Measurements from ENCODE around the gene SQSTM1. TPM values are rescaled to one million over a fixed set of nuclear protein-coding genes. Genes with fewer than 3 reads are reported as not detected.
A peak's percentile ranks its signal among the peaks of the same experiment; 100 is the strongest.

SQSTM1 gene
- total and polyA plus RNA-seq, 9 of the 15 experiments (the other 6 are each of a cell fraction or from before 2014, with no cell fraction given), result 5.6 to 148 (median 64.0) TPM

DNA sequence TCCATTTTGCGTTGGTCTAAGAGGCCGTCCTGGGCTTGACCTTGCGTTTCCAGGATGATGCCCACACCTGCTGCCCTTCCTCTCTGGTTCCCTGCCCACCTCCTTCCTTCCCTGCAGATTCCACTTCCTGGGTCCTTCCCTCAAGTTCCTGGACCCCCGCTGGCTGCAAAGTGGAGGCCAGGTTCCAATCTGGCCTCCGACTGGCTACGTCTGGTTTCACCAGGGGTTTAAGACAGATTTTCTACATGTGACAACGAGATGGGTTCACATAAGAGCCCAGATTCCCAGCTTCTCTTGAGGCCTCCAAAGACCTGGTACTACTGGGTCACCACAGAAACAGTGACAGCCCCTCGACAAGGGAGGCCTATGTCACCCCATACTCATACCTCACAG, 16.2 kb upstream of the SQSTM1 start:
- ChIA-PET CTCF (ENCODE audit: low intra/inter-chr PET ratio) (no interaction called here), POLR2A (interaction anchor here (0.5 kb wide), 1 partner anchor 541 kb away, joined by 4 read pairs; no protein-coding TSS in a partner anchor)
- no peaks in the 10 kb centered on the region for H3K9me3 ChIP-seq (replicated peaks; ENCODE audit: control insufficient read depth, insufficient read depth, low read depth, low read length)
- intact Hi-C loops (cut with micrococcal nuclease), result loop anchor here (2.0 kb wide), 1 partner anchor 14 kb away; no protein-coding TSS in a partner anchor
- BruUV-seq (replicated peaks), result no TSS peak
- 75% methylated on average over 8 of the region's 8 CpGs for WGBS (ENCODE audit: insufficient coverage, low coverage, missing lambda C conversion rate)
- in situ Hi-C loops (cut with MboI), result no loop called here
- H3K27ac ChIP-seq (ENCODE audit: extremely low read depth, low read depth, low read length), result no peak overlapping the region; the same call in 2 of the 3 replicates
- H2AFZ ChIP-seq (ENCODE audit: low read depth, low read length), result no peak overlapping the region
- H3K9ac ChIP-seq (ENCODE audit: insufficient read depth in 1 of 2, low read depth in 2 of 2, low read length in 2 of 2), result peak overlapping the region; percentile 84 to 91; a peak in 3 of 4 replicates
- ATAC-seq (no peak), DNase-seq (ENCODE audit: extremely low read depth in 1 of 4, low spot score in 3 of 4) (no peak), FAIRE-seq (peak; percentile 49)
- peaks cover 6% of the 10 kb centered on the region for H3K9me1 ChIP-seq (ENCODE audit: control insufficient read depth, insufficient read depth, low read length)
- H3K4me2 ChIP-seq (ENCODE audit: insufficient read depth, low read length), result peak overlapping the region; percentile 83
- H3K4me3 ChIP-seq, result peak overlapping the region; percentile 76; the same call in 1 of the 2 replicates
- H3K4me1 ChIP-seq (replicated peaks in 1 of 2; ENCODE audit: control insufficient read depth in 2 of 2, insufficient read depth in 2 of 2, low read length in 2 of 2), result peaks cover 23 to 75% of the 10 kb centered on the region in 2 experiments
- no peaks in the 10 kb centered on the region for H3K27me3 ChIP-seq (ENCODE audit: control insufficient read depth in 2 of 2, insufficient read depth in 2 of 2, low read length in 2 of 2)
- peaks cover 46% of the 10 kb centered on the region for H3K79me2 ChIP-seq (ENCODE audit: control insufficient read depth, insufficient read depth, low read length)
- peaks cover 47% of the 10 kb centered on the region; the same call in 2 of the 3 replicates for H3K36me3 ChIP-seq (ENCODE audit: control insufficient read depth, insufficient read depth, low read length)
- H4K20me1 ChIP-seq (replicated peaks; ENCODE audit: control insufficient read depth, insufficient read depth, low read length), result no peaks in the 10 kb centered on the region
- no peak for TF ChIP-seq TCF7L2 (IDR thresholded peaks at IDR 0.05; ENCODE audit: low read depth, low read length)
- TF ChIP-seq, protein P1, sequence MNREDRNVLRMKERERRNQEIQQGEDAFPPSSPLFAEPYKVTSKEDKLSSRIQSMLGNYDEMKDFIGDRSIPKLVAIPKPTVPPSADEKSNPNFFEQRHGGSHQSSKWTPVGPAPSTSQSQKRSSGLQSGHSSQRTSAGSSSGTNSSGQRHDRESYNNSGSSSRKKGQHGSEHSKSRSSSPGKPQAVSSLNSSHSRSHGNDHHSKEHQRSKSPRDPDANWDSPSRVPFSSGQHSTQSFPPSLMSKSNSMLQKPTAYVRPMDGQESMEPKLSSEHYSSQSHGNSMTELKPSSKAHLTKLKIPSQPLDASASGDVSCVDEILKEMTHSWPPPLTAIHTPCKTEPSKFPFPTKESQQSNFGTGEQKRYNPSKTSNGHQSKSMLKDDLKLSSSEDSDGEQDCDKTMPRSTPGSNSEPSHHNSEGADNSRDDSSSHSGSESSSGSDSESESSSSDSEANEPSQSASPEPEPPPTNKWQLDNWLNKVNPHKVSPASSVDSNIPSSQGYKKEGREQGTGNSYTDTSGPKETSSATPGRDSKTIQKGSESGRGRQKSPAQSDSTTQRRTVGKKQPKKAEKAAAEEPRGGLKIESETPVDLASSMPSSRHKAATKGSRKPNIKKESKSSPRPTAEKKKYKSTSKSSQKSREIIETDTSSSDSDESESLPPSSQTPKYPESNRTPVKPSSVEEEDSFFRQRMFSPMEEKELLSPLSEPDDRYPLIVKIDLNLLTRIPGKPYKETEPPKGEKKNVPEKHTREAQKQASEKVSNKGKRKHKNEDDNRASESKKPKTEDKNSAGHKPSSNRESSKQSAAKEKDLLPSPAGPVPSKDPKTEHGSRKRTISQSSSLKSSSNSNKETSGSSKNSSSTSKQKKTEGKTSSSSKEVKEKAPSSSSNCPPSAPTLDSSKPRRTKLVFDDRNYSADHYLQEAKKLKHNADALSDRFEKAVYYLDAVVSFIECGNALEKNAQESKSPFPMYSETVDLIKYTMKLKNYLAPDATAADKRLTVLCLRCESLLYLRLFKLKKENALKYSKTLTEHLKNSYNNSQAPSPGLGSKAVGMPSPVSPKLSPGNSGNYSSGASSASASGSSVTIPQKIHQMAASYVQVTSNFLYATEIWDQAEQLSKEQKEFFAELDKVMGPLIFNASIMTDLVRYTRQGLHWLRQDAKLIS (CRISPR knock-in tag; IDR thresholded peaks at IDR 0.05), result no peak
- no peak for TF ChIP-seq KAT2B (IDR thresholded peaks at IDR 0.05; ENCODE audit: low read depth, low read length)
- no peak for TF ChIP-seq FIP1L1 (IDR thresholded peaks at IDR 0.05; ENCODE audit: low read depth, low read length, poor library complexity, severe bottlenecking)
- TF ChIP-seq, protein P2, sequence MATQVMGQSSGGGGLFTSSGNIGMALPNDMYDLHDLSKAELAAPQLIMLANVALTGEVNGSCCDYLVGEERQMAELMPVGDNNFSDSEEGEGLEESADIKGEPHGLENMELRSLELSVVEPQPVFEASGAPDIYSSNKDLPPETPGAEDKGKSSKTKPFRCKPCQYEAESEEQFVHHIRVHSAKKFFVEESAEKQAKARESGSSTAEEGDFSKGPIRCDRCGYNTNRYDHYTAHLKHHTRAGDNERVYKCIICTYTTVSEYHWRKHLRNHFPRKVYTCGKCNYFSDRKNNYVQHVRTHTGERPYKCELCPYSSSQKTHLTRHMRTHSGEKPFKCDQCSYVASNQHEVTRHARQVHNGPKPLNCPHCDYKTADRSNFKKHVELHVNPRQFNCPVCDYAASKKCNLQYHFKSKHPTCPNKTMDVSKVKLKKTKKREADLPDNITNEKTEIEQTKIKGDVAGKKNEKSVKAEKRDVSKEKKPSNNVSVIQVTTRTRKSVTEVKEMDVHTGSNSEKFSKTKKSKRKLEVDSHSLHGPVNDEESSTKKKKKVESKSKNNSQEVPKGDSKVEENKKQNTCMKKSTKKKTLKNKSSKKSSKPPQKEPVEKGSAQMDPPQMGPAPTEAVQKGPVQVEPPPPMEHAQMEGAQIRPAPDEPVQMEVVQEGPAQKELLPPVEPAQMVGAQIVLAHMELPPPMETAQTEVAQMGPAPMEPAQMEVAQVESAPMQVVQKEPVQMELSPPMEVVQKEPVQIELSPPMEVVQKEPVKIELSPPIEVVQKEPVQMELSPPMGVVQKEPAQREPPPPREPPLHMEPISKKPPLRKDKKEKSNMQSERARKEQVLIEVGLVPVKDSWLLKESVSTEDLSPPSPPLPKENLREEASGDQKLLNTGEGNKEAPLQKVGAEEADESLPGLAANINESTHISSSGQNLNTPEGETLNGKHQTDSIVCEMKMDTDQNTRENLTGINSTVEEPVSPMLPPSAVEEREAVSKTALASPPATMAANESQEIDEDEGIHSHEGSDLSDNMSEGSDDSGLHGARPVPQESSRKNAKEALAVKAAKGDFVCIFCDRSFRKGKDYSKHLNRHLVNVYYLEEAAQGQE (IDR thresholded peaks at IDR 0.05; ENCODE audit: borderline replicate concordance), result peak; percentile 9; the same call in 1 of the 2 replicates
- TF ChIP-seq, protein P2 (CRISPR knock-in tag; IDR thresholded peaks at IDR 0.05; ENCODE audit: low read depth), result no peak
- no peak for TF ChIP-seq PCBP1 (IDR thresholded peaks at IDR 0.05; ENCODE audit: low read depth, low read length, poor library complexity, severe bottlenecking)
- TF ChIP-seq ZBTB7A (IDR thresholded peaks at IDR 0.05; ENCODE audit: borderline replicate concordance, control insufficient read depth, low read depth, low read length), result peak; percentile 3; the same call in 1 of the 2 replicates
- no peak for TF ChIP-seq YY1 (IDR thresholded peaks at IDR 0.05; ENCODE audit: borderline replicate concordance in 1 of 3, control insufficient read depth in 1 of 3, extremely low read depth in 1 of 3, insufficient read depth in 3 of 3, insufficient read length in 1 of 3, insufficient replicate concordance in 2 of 3, low read depth in 1 of 3, low read length in 2 of 3)

Measured in K562 (cell line).